ENCODE data around the gene MARCKS.

MARCKS gene

GRCh38 chr6:113856625-113857555 lies at the start of gene MARCKS:
Gene MARCKS (plus strand): TSS chr6:113857345. CDS start chr6:113857746, 401 bp downstream.
- DNase-seq (ENCODE audit: low spot score), result peak; percentile 91

- no peak for DNase-seq (ENCODE audit: low spot score)
Observed at GRCh38 chr6:113809826-113810225, 47.3 kb upstream of the MARCKS start.

GRCh38 chr6:113813142-113813541 lies 44.0 kb upstream of the MARCKS start:
- peak; percentile 87 for DNase-seq (ENCODE audit: low spot score)

- no peak for DNase-seq (ENCODE audit: low spot score)
Observed at GRCh38 chr6:113818578-113818977, 38.6 kb upstream of the MARCKS start.

- peak; percentile 28 for DNase-seq (ENCODE audit: low spot score)
Observed at GRCh38 chr6:113819169-113819830, 37.8 kb upstream of the MARCKS start.

- DNase-seq (ENCODE audit: low spot score), result no peak
Observed at GRCh38 chr6:113820761-113821160, 36.4 kb upstream of the MARCKS start.

- DNase-seq (ENCODE audit: low spot score), result no peak
Observed at GRCh38 chr6:113821445-113821844, 35.7 kb upstream of the MARCKS start.

GRCh38 chr6:113823916-113824315 lies 33.2 kb upstream of the MARCKS start:
- DNase-seq (ENCODE audit: low spot score), result no peak

GRCh38 chr6:113824411-113824810 lies 32.7 kb upstream of the MARCKS start:
- no peak for DNase-seq (ENCODE audit: low spot score)

GRCh38 chr6:113824866-113825265 lies 32.3 kb upstream of the MARCKS start:
- no peak for DNase-seq (ENCODE audit: low spot score)

GRCh38 chr6:113825781-113826180 lies 31.4 kb upstream of the MARCKS start:
- peak; percentile 41 for DNase-seq (ENCODE audit: low spot score)

- no peak for DNase-seq (ENCODE audit: low spot score)
Observed at GRCh38 chr6:113828984-113829695, 28.0 kb upstream of the MARCKS start.

- peak; percentile 65 for DNase-seq (ENCODE audit: low spot score)
Observed at GRCh38 chr6:113829696-113830045, 27.5 kb upstream of the MARCKS start.

GRCh38 chr6:113830140-113830539 lies 27.0 kb upstream of the MARCKS start:
- peak; percentile 19 for DNase-seq (ENCODE audit: low spot score)

- DNase-seq (ENCODE audit: low spot score), result peak; percentile 54
Observed at GRCh38 chr6:113833537-113833936, 23.6 kb upstream of the MARCKS start.

GRCh38 chr6:113837170-113837569 lies 20.0 kb upstream of the MARCKS start:
- no peak for DNase-seq (ENCODE audit: low spot score)

GRCh38 chr6:113842165-113842564 lies 15.0 kb upstream of the MARCKS start:
- peak; percentile 76 for DNase-seq (ENCODE audit: low spot score)

GRCh38 chr6:113843500-113844073 lies 13.6 kb upstream of the MARCKS start:
- DNase-seq (ENCODE audit: low spot score), result no peak

- no peak for DNase-seq (ENCODE audit: low spot score)
Observed at GRCh38 chr6:113846577-113846976, 10.6 kb upstream of the MARCKS start.

GRCh38 chr6:113847447-113847846 lies 9.7 kb upstream of the MARCKS start:
- peak; percentile 46 for DNase-seq (ENCODE audit: low spot score)

GRCh38 chr6:113848280-113848679 lies 8.9 kb upstream of the MARCKS start:
- no peak for DNase-seq (ENCODE audit: low spot score)

- DNase-seq (ENCODE audit: low spot score), result no peak
Observed at GRCh38 chr6:113848811-113849210, 8.3 kb upstream of the MARCKS start.
